Lung (tissue), 12 donors: ENCODE results near the gene MPP1. TPM values are rescaled to one million over a fixed set of nuclear protein-coding genes. Genes with fewer than 3 reads are reported as not detected.

Experiments used
- ATAC-seq: fragments of 200-7000 bp; cut with Tn5 transposase; one replicate; pipeline ENCODE4 v1.9.1; 2020; ENCODE audit warnings: moderate number of reproducible peaks; ENCODE audit not compliant: insufficient read depth, low FRiP score
- DNase-seq, 3 donors: peaks; one replicate each; pipeline ENCODE4 v3.0.0-alpha.2; 2013 to 2017
- H3K27ac ChIP-seq, 2 donors: one replicate each; pipeline ENCODE4 v1.5.1; 2013; ENCODE audit warnings: mild to moderate bottlenecking in 2 of 2, moderate library complexity in 2 of 2, control low read depth in 1 of 2, inconsistent platforms in 1 of 2, low read depth in 1 of 2, low read length in 1 of 2
- H3K27me3 ChIP-seq, 3 donors: one replicate each; pipeline ENCODE4 v1.5.1; 2013; ENCODE audit warnings: low read length in 2 of 3; ENCODE audit not compliant: control insufficient read depth in 3 of 3, insufficient read depth in 3 of 3
- H3K36me3 ChIP-seq, 4 donors: one replicate each; pipeline ENCODE4 v1.5.1; 2013; ENCODE audit warnings: low read length in 4 of 4, mild to moderate bottlenecking in 1 of 4, moderate library complexity in 1 of 4; ENCODE audit not compliant: control insufficient read depth in 4 of 4, insufficient read depth in 4 of 4
- H3K4me1 ChIP-seq, 5 donors: one replicate each; pipeline ENCODE4 v1.5.1; 2013; ENCODE audit warnings: low read length in 5 of 5, mild to moderate bottlenecking in 2 of 5, moderate library complexity in 1 of 5; ENCODE audit not compliant: control insufficient read depth in 5 of 5, insufficient read depth in 5 of 5
- H3K4me3 ChIP-seq: one replicate; pipeline ENCODE4 v1.5.1; 2013; ENCODE audit warnings: mild to moderate bottlenecking, control low read depth, moderate library complexity
- H3K9ac ChIP-seq, 2 donors: one replicate each; pipeline ENCODE4 v1.5.1; 2013; ENCODE audit warnings: low read length in 2 of 2, control low read depth in 1 of 2; ENCODE audit not compliant: insufficient read depth in 1 of 2
- H3K9me3 ChIP-seq, 4 donors: one replicate each; pipeline ENCODE4 v1.5.1; 2013; ENCODE audit warnings: low read length in 3 of 4, mild to moderate bottlenecking in 1 of 4, moderate library complexity in 1 of 4; ENCODE audit not compliant: control insufficient read depth in 4 of 4, insufficient read depth in 3 of 4
- CTCF ChIP-seq: IDR thresholded peaks from 2 replicates; pipeline ENCODE4 v1.5.1; 2012; ENCODE audit warnings: mild to moderate bottlenecking; ENCODE audit errors: control extremely low read depth, extremely low read depth
- WGBS, 2 donors: extraction: QIAGEN DNeasy Blood & Tissue Kit; methylation state at CpG; one replicate each; pipeline ENCODE4 v1.1.7; 2013; 5-methylcytosine and 5-hydroxymethylcytosine counted together
- polyA plus RNA-seq, 2 donors: library from polyadenylated mRNA; stranded (reverse); fragments of 200-250 nt; gene quantifications; one replicate each; pipeline ENCODE4 v1.2.1, GENCODE V29; 2013
- total RNA-seq, 2 donors: library from RNA; depleted of rRNA in 1 of 2; stranded (reverse); fragments of >200 nt in 1 of 2; gene quantifications; one replicate each; pipeline ENCODE4 v1.2.1, GENCODE V29; 2014 to 2021
- donor health status: control.
- donor health status: control.
- donor health status: Bipolar disorder and iron deficiency.
- donor health status: healthy.
- donor health status: DM: yes; HTN: yes; CAD: no.

Gene MPP1
- total and polyA plus RNA-seq, 4 donors, result 18.6 to 132 (median 56.4) TPM

GRCh38 chrX:154815274-154815818, 10.1 kb upstream of the MPP1 start:
- no peak for TF ChIP-seq CTCF
- H3K4me3 ChIP-seq, result no peak overlapping the region
- no peaks in the 10 kb centered on the region for H3K9me3 ChIP-seq
- H3K27me3 ChIP-seq, result no peaks in the 10 kb centered on the region
- no peak overlapping the region for H3K9ac ChIP-seq
- ATAC-seq (no peak), DNase-seq (no peak)
- H3K27ac ChIP-seq, result no peak overlapping the region
- WGBS, 2 donors, result 69 to 89% methylated on average over 5 of the region's 5 CpGs
- no peaks in the 10 kb centered on the region for H3K4me1 ChIP-seq
- H3K36me3 ChIP-seq, result no peaks in the 10 kb centered on the region

- Histone ChIP-seq H3K4me3 (no peak overlapping the region), H3K9ac (no peak overlapping the region), H3K9me3 (no peaks in the 10 kb centered on the region), H3K36me3 (no peaks in the 10 kb centered on the region), H3K4me1 (no peaks in the 10 kb centered on the region), H3K27ac (no peak overlapping the region), H3K27me3 (no peaks in the 10 kb centered on the region)
- ATAC-seq (no peak), DNase-seq (no peak)
- 27 to 80% methylated on average over 1 of the region's 1 CpG for WGBS, 2 donors
- TF ChIP-seq CTCF, result no peak
Observed at GRCh38 chrX:154813801-154814200, 8.5 kb upstream of the MPP1 start.

- H3K36me3 ChIP-seq, result no peaks in the 10 kb centered on the region
- H3K27me3 ChIP-seq, result no peaks in the 10 kb centered on the region
- 78 to 96% methylated on average over 2 of the region's 2 CpGs for WGBS, 2 donors
- peaks cover 0 to under 1% (median 0%) of the 10 kb centered on the region in 4 donors for H3K9me3 ChIP-seq
- no peaks in the 10 kb centered on the region for H3K4me1 ChIP-seq
- no peak overlapping the region for H3K9ac ChIP-seq
- H3K4me3 ChIP-seq, result no peak overlapping the region
- DNase-seq, result no peak
- no peak overlapping the region for H3K27ac ChIP-seq
- ATAC-seq, result no peak
- no peak for TF ChIP-seq CTCF
Observed at GRCh38 chrX:154812341-154813101, 7.2 kb upstream of the MPP1 start.
